H1 (cell line): ENCODE data around the gene DDHD1. TPM values are rescaled to one million over a fixed set of nuclear protein-coding genes. Genes with fewer than 3 reads are reported as not detected.

Source experiments
- polyA plus RNA-seq, 7 experiments: library from polyadenylated mRNA; depleted of rRNA in 3 of 7; stranded (reverse) in 5 of 7; unstranded in 2 of 7; fragments of >200 nt in 5 of 7; fragments of 200-250 nt in 2 of 7; gene quantifications; 1 replicate in 5 of 7; 2 replicates in 1 of 7; 4 replicates in 1 of 7; pipeline versions ENCODE4 v1.2.1 to v1.2.3, GENCODE V29; 2011 to 2013; ENCODE audit warnings: missing spikeins in 2 of 7, mixed read lengths in 2 of 7
- total RNA-seq: library from RNA; stranded (reverse); fragmentation: NEBNext Ultra II Directional; extraction: Animal tissue kit (Norgen Biotek cat#: 25700); gene quantifications from 2 replicates; pipeline ENCODE4 v1.2.1, GENCODE V29; 2021
- TF ChIP-seq, protein P1 (sequence below): fragments of 300-600 bp; sonication (generic); IDR thresholded peaks from 2 replicates; pipeline ENCODE4 v1.7.1; 2012; ENCODE audit warnings: low read length, moderate library complexity, mild to moderate bottlenecking, inconsistent platforms; ENCODE audit not compliant: insufficient replicate concordance

DDHD1 gene
- total and polyA plus RNA-seq, 2 of the 8 experiments (the other 6 are each of a cell fraction or from before 2014, with no cell fraction given): 3.6 to 16.0 TPM

GRCh38 chr14:53144244-53144643 is 8.9 kb downstream of the DDHD1 start (continued):
- TF ChIP-seq, protein P1, sequence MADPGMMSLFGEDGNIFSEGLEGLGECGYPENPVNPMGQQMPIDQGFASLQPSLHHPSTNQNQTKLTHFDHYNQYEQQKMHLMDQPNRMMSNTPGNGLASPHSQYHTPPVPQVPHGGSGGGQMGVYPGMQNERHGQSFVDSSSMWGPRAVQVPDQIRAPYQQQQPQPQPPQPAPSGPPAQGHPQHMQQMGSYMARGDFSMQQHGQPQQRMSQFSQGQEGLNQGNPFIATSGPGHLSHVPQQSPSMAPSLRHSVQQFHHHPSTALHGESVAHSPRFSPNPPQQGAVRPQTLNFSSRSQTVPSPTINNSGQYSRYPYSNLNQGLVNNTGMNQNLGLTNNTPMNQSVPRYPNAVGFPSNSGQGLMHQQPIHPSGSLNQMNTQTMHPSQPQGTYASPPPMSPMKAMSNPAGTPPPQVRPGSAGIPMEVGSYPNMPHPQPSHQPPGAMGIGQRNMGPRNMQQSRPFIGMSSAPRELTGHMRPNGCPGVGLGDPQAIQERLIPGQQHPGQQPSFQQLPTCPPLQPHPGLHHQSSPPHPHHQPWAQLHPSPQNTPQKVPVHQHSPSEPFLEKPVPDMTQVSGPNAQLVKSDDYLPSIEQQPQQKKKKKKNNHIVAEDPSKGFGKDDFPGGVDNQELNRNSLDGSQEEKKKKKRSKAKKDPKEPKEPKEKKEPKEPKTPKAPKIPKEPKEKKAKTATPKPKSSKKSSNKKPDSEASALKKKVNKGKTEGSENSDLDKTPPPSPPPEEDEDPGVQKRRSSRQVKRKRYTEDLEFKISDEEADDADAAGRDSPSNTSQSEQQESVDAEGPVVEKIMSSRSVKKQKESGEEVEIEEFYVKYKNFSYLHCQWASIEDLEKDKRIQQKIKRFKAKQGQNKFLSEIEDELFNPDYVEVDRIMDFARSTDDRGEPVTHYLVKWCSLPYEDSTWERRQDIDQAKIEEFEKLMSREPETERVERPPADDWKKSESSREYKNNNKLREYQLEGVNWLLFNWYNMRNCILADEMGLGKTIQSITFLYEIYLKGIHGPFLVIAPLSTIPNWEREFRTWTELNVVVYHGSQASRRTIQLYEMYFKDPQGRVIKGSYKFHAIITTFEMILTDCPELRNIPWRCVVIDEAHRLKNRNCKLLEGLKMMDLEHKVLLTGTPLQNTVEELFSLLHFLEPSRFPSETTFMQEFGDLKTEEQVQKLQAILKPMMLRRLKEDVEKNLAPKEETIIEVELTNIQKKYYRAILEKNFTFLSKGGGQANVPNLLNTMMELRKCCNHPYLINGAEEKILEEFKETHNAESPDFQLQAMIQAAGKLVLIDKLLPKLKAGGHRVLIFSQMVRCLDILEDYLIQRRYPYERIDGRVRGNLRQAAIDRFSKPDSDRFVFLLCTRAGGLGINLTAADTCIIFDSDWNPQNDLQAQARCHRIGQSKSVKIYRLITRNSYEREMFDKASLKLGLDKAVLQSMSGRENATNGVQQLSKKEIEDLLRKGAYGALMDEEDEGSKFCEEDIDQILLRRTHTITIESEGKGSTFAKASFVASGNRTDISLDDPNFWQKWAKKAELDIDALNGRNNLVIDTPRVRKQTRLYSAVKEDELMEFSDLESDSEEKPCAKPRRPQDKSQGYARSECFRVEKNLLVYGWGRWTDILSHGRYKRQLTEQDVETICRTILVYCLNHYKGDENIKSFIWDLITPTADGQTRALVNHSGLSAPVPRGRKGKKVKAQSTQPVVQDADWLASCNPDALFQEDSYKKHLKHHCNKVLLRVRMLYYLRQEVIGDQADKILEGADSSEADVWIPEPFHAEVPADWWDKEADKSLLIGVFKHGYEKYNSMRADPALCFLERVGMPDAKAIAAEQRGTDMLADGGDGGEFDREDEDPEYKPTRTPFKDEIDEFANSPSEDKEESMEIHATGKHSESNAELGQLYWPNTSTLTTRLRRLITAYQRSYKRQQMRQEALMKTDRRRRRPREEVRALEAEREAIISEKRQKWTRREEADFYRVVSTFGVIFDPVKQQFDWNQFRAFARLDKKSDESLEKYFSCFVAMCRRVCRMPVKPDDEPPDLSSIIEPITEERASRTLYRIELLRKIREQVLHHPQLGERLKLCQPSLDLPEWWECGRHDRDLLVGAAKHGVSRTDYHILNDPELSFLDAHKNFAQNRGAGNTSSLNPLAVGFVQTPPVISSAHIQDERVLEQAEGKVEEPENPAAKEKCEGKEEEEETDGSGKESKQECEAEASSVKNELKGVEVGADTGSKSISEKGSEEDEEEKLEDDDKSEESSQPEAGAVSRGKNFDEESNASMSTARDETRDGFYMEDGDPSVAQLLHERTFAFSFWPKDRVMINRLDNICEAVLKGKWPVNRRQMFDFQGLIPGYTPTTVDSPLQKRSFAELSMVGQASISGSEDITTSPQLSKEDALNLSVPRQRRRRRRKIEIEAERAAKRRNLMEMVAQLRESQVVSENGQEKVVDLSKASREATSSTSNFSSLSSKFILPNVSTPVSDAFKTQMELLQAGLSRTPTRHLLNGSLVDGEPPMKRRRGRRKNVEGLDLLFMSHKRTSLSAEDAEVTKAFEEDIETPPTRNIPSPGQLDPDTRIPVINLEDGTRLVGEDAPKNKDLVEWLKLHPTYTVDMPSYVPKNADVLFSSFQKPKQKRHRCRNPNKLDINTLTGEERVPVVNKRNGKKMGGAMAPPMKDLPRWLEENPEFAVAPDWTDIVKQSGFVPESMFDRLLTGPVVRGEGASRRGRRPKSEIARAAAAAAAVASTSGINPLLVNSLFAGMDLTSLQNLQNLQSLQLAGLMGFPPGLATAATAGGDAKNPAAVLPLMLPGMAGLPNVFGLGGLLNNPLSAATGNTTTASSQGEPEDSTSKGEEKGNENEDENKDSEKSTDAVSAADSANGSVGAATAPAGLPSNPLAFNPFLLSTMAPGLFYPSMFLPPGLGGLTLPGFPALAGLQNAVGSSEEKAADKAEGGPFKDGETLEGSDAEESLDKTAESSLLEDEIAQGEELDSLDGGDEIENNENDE: no peak
